Memory B cell (primary cell): ENCODE data around the gene NDUFS6.
A peak's percentile ranks its signal among the peaks of the same experiment; 100 is the strongest.

Experiments used
- ATAC-seq: fragments of 150-1000 bp; cut with Tn5 transposase; 2 replicates; pipeline ENCODE4 v1.10.0; 2021; ENCODE audit warnings: low read depth, mild to moderate bottlenecking, moderate library complexity
- DNase-seq, 2 donors: peaks; one replicate each; pipeline ENCODE4 v3.0.0; 2022; ENCODE audit warnings: low spot score in 2 of 2
- H3K27ac Mint-ChIP-seq: one replicate; pipeline ENCODE4 v1.8.0; 2022; ENCODE audit warnings: mild to moderate bottlenecking, moderate library complexity, mixed read lengths
- H3K27me3 Mint-ChIP-seq: one replicate; pipeline ENCODE4 v1.8.0; 2022; ENCODE audit warnings: mixed read lengths
- H3K36me3 Mint-ChIP-seq: one replicate; pipeline ENCODE4 v1.8.0; 2022; ENCODE audit warnings: mild to moderate bottlenecking, mixed read lengths
- H3K4me1 Mint-ChIP-seq: one replicate; pipeline ENCODE4 v1.8.0; 2022; ENCODE audit warnings: mixed read lengths
- H3K4me3 Mint-ChIP-seq: one replicate; pipeline ENCODE4 v1.8.0; 2022; ENCODE audit warnings: mild to moderate bottlenecking, moderate library complexity, mixed read lengths
- H3K9me3 Mint-ChIP-seq: one replicate; pipeline ENCODE4 v1.8.0; 2022; ENCODE audit warnings: mixed read lengths

NDUFS6 gene

DNA sequence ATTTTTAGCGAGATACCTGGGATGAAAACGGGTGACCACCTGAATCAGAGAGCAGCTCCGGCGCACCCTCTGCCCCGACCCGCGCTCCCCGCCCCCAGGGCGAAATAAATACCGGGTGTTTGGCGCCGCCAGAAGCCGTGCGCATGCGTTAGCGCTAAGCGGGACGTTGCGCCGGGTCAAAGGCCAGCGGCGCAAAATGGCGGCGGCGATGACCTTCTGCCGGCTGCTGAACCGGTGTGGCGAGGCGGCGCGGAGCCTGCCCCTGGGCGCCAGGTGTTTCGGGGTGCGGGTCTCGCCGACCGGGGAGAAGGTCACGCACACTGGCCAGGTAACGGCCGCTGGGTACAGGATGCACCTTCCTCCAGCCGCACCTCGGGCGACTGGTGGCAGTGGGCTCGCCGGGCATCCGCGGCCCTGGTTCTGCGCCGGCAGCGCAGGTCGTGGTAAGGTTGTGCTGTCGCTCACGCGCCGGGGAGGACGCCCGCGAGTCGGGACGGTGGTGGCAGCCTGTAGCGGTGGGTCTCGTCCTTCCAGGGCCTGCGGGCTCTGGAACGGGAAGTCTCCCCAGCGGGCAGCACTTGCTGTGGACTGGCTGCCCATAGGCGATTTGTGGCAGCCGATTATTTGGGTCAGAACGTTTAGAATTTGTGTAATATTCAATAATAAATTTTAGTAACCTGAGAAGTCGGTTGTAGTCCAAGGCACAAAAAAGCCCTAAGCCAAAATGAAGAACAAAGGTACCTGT is at the start of gene NDUFS6:
NDUFS6 (plus strand) TSS at position 186 of the 745 bp plus-strand sequence; CDS start at position 197, 11 bp downstream.
- ATAC-seq (peak; percentile 60), DNase-seq (peak; percentile 63 to 69)
- peak within 1 kb of the TSS; percentile 94 for H3K27ac Mint-ChIP-seq
- H3K4me1 Mint-ChIP-seq = peaks cover 26% of the 10 kb centered on the region
- no peaks in the 10 kb centered on the region for H3K27me3 Mint-ChIP-seq
- peak within 1 kb of the TSS; percentile 93 for H3K4me3 Mint-ChIP-seq
- H3K9me3 Mint-ChIP-seq = no peaks in the 10 kb centered on the region
- peaks cover 17% of the 10 kb centered on the region for H3K36me3 Mint-ChIP-seq

DNA sequence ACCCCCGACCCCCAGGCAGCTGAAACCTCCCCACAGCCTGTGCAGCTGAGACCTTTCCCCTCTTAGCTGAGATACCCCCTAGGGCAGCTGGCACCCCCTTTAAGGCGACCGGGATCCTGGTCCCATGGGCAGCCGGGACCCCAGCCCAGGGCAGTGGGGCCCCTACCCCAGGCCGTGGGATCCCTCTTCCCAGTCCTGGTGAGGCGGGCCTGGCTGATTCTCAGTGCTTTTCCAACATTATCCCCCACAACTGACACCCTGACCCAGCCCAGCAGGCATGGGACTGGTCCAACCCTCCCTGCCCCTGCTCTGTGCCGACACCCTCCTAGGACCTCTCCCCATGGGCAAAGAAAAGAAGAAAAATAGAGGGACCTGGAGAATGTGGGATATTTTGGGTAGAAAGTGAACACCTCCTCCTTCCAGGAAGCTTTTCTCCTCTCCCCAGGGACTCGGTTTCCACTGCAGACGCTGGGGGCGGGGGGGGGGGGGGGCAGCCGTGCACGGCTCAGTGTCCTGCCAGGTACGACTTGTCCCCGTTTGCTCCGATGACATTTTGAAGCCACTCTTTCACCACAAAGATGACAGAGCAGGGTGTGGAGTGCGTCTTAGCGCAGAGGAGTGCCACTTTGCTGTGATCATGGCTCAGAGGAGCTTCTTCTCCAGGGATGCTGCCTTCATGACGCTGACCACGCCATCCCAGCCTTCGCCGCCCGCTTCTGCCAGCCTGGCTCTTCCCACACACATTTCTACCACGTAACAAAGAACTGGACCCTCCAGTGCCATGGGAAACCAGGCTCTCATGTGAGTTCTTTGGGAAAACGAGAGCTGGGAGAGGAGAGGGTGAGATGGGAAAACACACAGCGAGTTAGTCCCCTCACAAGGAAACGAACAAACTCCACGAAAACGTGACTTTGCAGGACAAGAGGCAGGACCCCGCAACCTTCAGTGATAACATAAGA is 49.1 kb upstream of the NDUFS6 start:
- no peak for DNase-seq
- H3K9me3 Mint-ChIP-seq = no peaks in the 10 kb centered on the region
- H3K36me3 Mint-ChIP-seq = no peaks in the 10 kb centered on the region
- ATAC-seq = no peak
- H3K27ac Mint-ChIP-seq = no peak overlapping the region
- peaks cover 7% of the 10 kb centered on the region for H3K27me3 Mint-ChIP-seq
- H3K4me3 Mint-ChIP-seq = no peak overlapping the region
- no peaks in the 10 kb centered on the region for H3K4me1 Mint-ChIP-seq

DNA sequence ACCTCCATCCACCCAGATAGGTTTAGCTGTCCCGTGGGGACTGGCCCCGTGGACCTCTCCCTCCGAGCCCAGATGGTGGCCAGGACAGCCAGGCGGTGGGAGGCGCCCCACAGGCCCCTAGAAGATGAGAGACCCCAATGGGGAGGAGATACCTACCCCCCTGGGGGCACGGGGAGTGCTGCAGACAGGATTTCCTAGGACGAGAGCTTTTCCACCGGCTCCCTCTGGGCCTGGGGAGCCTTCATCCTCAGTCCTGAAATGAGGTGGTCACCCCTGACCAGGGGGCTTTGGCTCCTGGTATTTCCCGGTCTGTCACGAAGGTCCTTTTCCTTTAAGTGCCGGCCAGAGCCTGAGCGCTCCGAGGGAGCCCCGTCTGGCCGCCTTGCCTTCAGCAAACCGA is 48.3 kb upstream of the NDUFS6 start:
- ATAC-seq (no peak), DNase-seq (no peak)
- no peak overlapping the region for H3K27ac Mint-ChIP-seq
- no peaks in the 10 kb centered on the region for H3K36me3 Mint-ChIP-seq
- H3K27me3 Mint-ChIP-seq = peaks cover 7% of the 10 kb centered on the region
- H3K4me1 Mint-ChIP-seq = no peaks in the 10 kb centered on the region
- H3K9me3 Mint-ChIP-seq = no peaks in the 10 kb centered on the region
- no peak overlapping the region for H3K4me3 Mint-ChIP-seq

DNA sequence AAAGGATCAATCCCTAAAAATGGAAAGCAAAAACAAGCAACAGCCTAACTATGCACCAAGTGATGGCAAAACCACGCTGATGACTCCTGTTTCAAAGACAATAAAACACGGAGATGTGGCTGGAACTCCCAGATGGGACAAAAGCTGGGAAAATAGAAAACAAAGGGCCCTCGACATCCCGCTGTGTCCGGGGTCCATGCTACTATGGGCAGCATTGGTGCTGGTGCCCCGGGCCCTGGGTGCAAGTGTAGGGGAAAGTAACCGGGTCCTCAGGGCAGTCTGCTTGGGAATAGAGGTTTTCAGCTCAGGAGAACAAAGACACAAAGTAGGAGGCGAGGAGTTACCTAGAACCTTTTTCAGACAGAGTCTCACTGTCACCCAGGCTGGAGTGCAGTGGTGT is 47.7 kb upstream of the NDUFS6 start:
- Mint-ChIP-seq H3K27me3 (peaks cover 7% of the 10 kb centered on the region), H3K4me3 (no peak overlapping the region), H3K9me3 (peaks cover 3% of the 10 kb centered on the region), H3K27ac (no peak overlapping the region), H3K36me3 (peaks cover 2% of the 10 kb centered on the region), H3K4me1 (no peaks in the 10 kb centered on the region)
- ATAC-seq = no peak
- DNase-seq = no peak

DNA sequence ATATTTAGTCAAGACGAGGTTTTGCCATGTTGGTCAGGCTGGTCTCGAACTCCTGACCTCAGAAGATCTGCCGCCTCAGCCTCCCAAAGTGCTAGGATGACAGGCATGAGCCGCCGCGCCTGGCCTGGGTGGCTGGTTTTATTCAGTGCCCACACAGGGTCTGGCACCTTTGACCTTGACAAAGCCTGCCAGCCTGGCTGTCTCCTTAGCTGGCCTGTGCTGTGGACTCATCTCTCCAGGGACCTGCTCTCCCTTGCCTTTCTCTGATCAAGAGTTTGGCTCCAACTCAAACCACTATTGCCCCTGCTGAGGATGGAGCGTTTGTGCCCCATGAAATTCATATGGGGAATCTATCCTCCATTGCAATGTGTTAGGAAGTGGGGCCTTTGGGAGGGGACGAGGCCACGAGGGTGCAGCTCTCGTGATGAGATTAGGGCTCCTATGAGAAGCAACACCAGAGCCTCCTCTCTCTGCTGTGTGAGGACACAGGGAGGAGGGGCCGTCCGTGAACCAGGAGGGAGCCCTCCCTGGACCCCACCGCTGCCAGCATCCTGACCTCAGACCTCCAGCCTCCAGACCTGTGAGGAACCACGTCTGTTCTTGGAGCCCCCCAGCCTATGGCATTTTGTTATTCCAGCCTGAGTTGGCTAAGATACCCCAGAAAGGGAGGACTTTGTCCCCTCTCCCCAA is 46.5 kb upstream of the NDUFS6 start:
- H3K4me1 Mint-ChIP-seq = no peaks in the 10 kb centered on the region
- H3K27ac Mint-ChIP-seq = no peak overlapping the region
- DNase-seq (no peak), ATAC-seq (no peak)
- peaks cover 3% of the 10 kb centered on the region for H3K36me3 Mint-ChIP-seq
- H3K27me3 Mint-ChIP-seq = peaks cover 7% of the 10 kb centered on the region
- peaks cover 5% of the 10 kb centered on the region for H3K9me3 Mint-ChIP-seq
- no peak overlapping the region for H3K4me3 Mint-ChIP-seq

DNA sequence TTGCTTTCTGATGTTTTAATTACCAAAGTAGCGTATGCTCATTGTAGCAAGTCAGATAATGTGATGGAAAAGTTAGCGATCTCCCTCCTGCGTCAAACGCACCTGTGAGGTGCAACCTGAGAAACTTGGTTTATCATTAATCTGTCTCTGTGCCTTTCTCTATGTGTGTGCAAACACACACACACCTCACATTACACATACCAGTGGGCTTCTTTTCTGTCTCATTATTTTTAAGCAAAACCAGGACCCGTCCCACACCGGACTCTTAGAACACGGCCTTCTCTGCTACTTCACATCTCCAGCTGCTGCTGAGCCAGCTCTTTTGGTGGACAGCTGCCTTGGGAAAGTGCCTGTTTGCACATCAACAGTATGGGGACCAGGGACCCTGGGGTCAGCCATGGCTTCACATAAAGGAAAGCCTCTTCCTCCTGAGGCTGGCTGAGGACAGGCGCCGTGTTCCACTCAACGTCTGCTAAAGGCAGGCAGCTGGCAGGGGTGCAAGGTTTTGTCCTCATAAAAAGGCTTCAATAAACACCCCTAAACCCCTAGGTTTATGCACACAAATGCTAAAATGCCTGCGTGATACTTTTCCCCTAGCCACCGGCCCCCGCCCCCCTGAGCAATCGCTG is 45.8 kb upstream of the NDUFS6 start:
- Mint-ChIP-seq H3K4me3 (no peak overlapping the region), H3K27ac (no peak overlapping the region), H3K36me3 (peaks cover 3% of the 10 kb centered on the region), H3K4me1 (no peaks in the 10 kb centered on the region), H3K9me3 (peaks cover 5% of the 10 kb centered on the region), H3K27me3 (peaks cover 7% of the 10 kb centered on the region)
- DNase-seq (no peak), ATAC-seq (no peak)

DNA sequence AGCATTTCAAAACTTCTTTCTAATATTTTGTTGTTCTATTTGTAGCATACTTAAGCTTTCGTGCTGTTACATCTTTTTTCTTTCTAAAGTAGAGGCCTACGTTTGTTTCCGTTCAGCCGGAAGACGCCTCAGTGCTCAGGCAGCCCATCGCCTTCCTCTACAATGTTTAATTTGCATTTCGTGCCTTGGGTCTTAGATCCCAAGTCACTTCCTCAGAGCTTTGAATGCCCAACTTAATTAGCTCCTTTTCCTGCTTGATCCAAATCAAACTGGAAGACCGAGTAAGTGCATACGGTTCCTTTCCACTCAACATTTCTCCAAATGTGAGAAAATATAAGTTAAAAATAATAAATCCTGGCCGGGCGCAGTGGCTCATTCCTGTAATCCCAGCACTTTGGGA is 44.7 kb upstream of the NDUFS6 start:
- Mint-ChIP-seq H3K4me3 (no peak overlapping the region), H3K36me3 (peaks cover 3% of the 10 kb centered on the region), H3K9me3 (peaks cover 5% of the 10 kb centered on the region), H3K4me1 (no peaks in the 10 kb centered on the region), H3K27me3 (peaks cover 7% of the 10 kb centered on the region), H3K27ac (no peak overlapping the region)
- DNase-seq (no peak), ATAC-seq (no peak)

DNA sequence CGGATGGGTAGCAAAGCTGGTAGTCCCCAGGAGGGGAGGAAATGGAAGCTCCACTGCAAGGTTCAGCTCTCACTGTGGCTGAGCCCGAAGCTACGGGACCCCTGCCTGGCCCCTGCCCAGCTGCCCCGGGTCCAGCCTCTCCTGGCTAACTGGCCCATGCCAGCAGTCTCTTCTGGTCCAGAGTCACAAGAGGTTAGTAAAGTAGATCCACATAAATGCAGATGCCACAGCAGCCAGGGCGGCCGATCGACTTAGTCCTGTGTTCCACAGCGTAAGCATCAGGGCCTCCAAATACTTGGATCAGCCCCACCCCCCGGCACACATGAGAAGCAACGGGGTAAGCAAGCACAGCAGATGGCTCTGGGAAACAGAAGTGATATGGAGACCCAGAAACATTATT is 43.7 kb upstream of the NDUFS6 start:
- peaks cover 3% of the 10 kb centered on the region for H3K36me3 Mint-ChIP-seq
- DNase-seq (no peak), ATAC-seq (no peak)
- peaks cover 5% of the 10 kb centered on the region for H3K9me3 Mint-ChIP-seq
- H3K4me1 Mint-ChIP-seq = no peaks in the 10 kb centered on the region
- H3K4me3 Mint-ChIP-seq = no peak overlapping the region
- peaks cover 9% of the 10 kb centered on the region for H3K27me3 Mint-ChIP-seq
- no peak overlapping the region for H3K27ac Mint-ChIP-seq

DNA sequence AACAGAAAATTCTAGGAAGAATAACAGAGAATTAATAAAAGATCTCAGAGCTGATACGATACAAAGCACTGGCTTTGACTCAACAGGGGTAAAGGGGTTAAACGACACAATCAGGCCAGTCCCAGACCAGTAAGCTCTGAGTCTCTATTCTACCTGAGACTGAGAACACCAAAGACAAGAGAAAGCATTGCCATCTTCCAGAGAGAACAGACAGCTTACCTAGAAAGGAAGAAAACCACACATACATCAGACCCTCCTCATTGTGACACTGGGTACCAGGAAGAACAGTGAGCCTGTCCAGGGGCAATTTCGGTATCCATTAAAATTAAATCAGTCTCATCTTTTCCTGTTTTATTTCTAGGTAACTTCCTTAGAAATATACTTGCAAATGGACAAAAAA is 42.6 kb upstream of the NDUFS6 start:
- Mint-ChIP-seq H3K4me3 (no peak overlapping the region), H3K4me1 (no peaks in the 10 kb centered on the region), H3K27me3 (peaks cover 9% of the 10 kb centered on the region), H3K27ac (no peak overlapping the region), H3K36me3 (peaks cover 3% of the 10 kb centered on the region), H3K9me3 (peaks cover 5% of the 10 kb centered on the region)
- ATAC-seq (no peak), DNase-seq (no peak)

DNA sequence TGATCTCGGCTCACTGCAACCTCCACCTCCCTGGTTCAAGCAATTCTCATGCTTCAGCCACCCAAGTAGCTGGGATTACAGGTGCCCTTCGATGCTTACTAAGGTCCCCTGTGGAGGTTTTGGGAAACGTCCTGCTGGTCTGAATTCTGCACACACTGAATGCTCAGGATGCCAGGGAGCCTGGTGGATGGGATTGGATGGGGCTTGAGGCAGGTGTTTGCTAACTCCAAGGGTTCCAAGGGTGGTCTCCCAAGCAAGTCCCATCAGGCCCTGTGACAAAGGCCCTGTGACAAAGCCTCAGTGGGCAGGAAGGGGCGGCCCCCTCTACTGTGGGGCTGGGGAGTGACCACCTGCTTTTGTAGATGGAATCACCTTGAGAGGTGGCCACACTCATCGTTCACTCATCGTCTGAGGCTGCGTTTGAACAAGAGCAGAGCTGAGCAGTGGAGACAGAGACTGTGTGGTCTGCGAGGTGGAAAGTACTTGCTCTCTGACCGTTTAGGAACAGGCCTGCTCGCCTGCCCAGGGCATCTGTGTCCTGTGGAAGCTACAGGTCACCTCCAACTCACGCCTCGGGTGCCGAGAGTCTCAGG is 41.7 kb upstream of the NDUFS6 start:
- peaks cover 5% of the 10 kb centered on the region for H3K9me3 Mint-ChIP-seq
- ATAC-seq (no peak), DNase-seq (no peak)
- H3K4me1 Mint-ChIP-seq = no peaks in the 10 kb centered on the region
- peaks cover 3% of the 10 kb centered on the region for H3K36me3 Mint-ChIP-seq
- peaks cover 12% of the 10 kb centered on the region for H3K27me3 Mint-ChIP-seq
- H3K4me3 Mint-ChIP-seq = no peak overlapping the region
- H3K27ac Mint-ChIP-seq = no peak overlapping the region

DNA sequence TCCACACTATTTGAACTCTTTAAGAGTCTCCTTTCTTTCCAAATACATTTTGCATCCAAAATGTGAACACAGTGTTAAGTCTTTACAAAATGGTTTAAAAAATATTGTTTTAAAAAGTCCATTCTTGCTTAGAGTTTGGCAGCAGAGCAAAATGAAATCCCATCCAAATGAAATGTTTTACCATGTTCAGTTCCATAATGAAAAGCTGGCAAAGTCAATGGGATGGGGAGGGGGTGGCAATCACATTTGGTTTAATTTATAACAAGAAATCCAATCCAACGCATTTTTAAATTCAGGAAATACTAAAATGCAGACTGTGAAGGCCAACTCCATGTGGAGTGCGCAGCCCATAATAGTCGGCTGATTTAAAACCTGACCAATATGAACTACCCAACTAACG is 41.0 kb upstream of the NDUFS6 start:
- H3K27ac Mint-ChIP-seq = no peak overlapping the region
- peaks cover 3% of the 10 kb centered on the region for H3K36me3 Mint-ChIP-seq
- no peak for ATAC-seq
- DNase-seq = no peak
- H3K4me3 Mint-ChIP-seq = no peak overlapping the region
- no peaks in the 10 kb centered on the region for H3K4me1 Mint-ChIP-seq
- H3K9me3 Mint-ChIP-seq = peaks cover 5% of the 10 kb centered on the region
- H3K27me3 Mint-ChIP-seq = peaks cover 11% of the 10 kb centered on the region

DNA sequence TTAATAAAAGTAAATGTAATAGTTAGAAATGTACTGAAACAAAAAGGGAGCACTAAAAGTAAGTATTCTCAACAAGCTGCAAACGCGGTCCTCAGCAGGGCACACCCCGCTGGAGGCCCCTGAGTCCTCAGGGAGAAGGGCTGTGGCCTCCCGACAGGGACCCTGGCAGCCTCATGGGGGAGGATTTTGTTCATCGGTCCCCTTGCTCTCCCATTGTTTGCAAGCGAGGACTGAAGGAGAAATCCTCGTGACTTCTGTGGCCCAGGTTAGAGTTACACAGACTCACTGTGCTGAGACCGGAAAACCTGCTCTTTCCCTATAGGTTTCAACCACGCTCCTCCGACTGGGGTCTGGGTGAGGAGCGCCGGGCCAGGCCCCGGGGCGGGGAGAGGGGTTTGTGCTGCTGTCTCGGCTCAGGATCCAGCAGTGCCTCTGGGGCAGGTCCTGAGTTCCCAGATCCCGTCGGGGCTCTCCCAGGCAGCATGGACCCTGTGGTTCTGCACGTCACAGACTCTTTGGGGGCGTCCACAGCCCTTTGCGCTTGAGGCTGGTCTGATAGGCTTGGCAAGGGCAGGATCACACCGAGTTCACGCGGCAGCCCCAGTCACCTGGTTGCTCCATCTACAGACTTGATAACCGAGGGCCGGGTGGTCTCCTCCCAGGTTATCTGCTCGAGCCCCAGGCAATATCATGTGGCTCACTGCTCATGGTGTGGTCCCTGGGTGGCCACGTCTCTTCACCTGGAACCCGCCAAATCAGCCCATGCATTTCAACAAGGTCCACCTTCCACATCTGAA is 40.4 kb upstream of the NDUFS6 start:
- Mint-ChIP-seq H3K4me3 (no peak overlapping the region), H3K36me3 (peaks cover 3% of the 10 kb centered on the region), H3K9me3 (peaks cover 5% of the 10 kb centered on the region), H3K27me3 (peaks cover 12% of the 10 kb centered on the region), H3K27ac (no peak overlapping the region), H3K4me1 (no peaks in the 10 kb centered on the region)
- no peak for DNase-seq
- no peak for ATAC-seq

DNA sequence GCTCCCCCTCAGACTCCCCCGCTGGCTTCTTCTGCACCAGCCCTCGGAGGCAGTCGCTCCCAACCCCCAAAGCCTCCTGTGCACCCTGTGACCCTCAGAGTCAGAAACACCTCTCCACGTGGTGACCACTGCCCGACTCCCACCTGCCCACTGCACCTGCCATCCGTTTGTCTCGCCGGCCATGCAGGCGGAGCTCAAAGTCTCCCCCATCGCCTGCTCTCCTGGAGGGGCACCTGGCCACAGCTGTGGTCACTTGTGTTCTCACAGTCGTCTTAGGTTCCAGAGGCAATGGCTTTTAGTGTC is 39.8 kb upstream of the NDUFS6 start:
- ATAC-seq = no peak
- no peak for DNase-seq
- Mint-ChIP-seq H3K27me3 (peaks cover 12% of the 10 kb centered on the region), H3K4me1 (no peaks in the 10 kb centered on the region), H3K9me3 (peaks cover 5% of the 10 kb centered on the region), H3K36me3 (peaks cover 3% of the 10 kb centered on the region), H3K4me3 (no peak overlapping the region), H3K27ac (no peak overlapping the region)
